Right cardiac atrium (tissue), 5 donors: ENCODE data around the gene DAD1. TPM values are rescaled to one million over a fixed set of nuclear protein-coding genes. Genes with fewer than 3 reads are reported as not detected.
"Not testable (repeated sequence)": the region's sequence is repeated elsewhere in the genome, so short reads cannot be mapped to it uniquely, and the experiment has no call there.

ENCODE experiments used
- ATAC-seq, 2 donors: fragments of 200-7000 bp; cut with Tn5 transposase; one replicate each; pipeline versions ENCODE4 v1.8.0 to v1.9.1; 2020; ENCODE audit warnings: moderate library complexity in 2 of 2, mild to moderate bottlenecking in 1 of 2
- DNase-seq, 3 donors: peaks; one replicate each; pipeline ENCODE4 v3.0.0-alpha.2; 2020
- H3K27ac ChIP-seq: one replicate; pipeline ENCODE4 v1.5.1; 2013; ENCODE audit warnings: mild to moderate bottlenecking, low read length, control low read depth, moderate library complexity
- H3K27me3 ChIP-seq: one replicate; pipeline ENCODE4 v1.6.1; 2013; ENCODE audit not compliant: control insufficient read depth, insufficient read depth
- H3K4me1 ChIP-seq: one replicate; pipeline ENCODE4 v1.6.1; 2013; ENCODE audit warnings: low read length; ENCODE audit not compliant: control insufficient read depth, insufficient read depth
- H3K4me3 ChIP-seq: one replicate; pipeline ENCODE4 v1.5.1; 2013; ENCODE audit warnings: low read length, control low read depth
- H3K9me3 ChIP-seq: one replicate; pipeline ENCODE4 v1.6.1; 2013; ENCODE audit warnings: low read length; ENCODE audit not compliant: control insufficient read depth
- WGBS: extraction: QIAGEN DNeasy Blood & Tissue Kit; methylation state at CpG from one replicate; pipeline ENCODE4 v1.1.7; 2013; 5-methylcytosine and 5-hydroxymethylcytosine counted together
- intact Hi-C, 4 donors: fragments of 100-400 bp; cut with DNase I; formaldehyde crosslinking; loops; one replicate each; pipeline versions ENCODE4 v1.11.0 to v1.14.0; 2022 to 2023
- long read RNA-seq, 4 donors: library from polyadenylated mRNA; unstranded; transcript quantifications; one replicate each; pipeline ENCODE4 v2.0.0, GENCODE V29; 2020 to 2021
- polyA plus RNA-seq: library from polyadenylated mRNA; stranded (reverse); fragments of 200-250 nt; gene quantifications from one replicate; pipeline ENCODE4 v1.2.3, GENCODE V29; 2013
- total RNA-seq, 4 donors: library from RNA; stranded (reverse); fragmentation: NEBNext Ultra II Directional; extraction: Animal tissue kit (Norgen Biotek cat#: 25700); gene quantifications; one replicate each; pipeline ENCODE4 v1.2.1, GENCODE V29; 2021
- donor health status: healthy with polysubstance abuse.
- donor health status: DM: no; HTN: yes; CAD: no.
- donor health status: DM: no; HTN: no; CAD: no.
- donor health status: DM: no; HTN: yes; CAD: no; lungs with severe emphysema.
- donor health status: DM: yes; HTN: yes; CAD: no.

DAD1 gene
- total RNA-seq = 100 to 1,000 TPM; 122 to 168 (median 158) TPM
- polyA plus RNA-seq = 220 TPM
- long read RNA-seq, donor 1, transcript DAD1-201 (3 exons, 731 nt) = major isoform, 69 of 75 reads
- long read RNA-seq, donor 1, partial matches to known transcripts = 4 of 75 reads
- long read RNA-seq, donor 1, other reads (novel, unspliced or antisense) = 2 of 75 reads
- long read RNA-seq, donor 2, transcript DAD1-201 (3 exons, 731 nt) = major isoform, 63 of 67 reads
- long read RNA-seq, donor 2, partial matches to known transcripts = 3 of 67 reads
- long read RNA-seq, donor 2, other reads (novel, unspliced or antisense) = 1 of 67 reads
- long read RNA-seq, donor 3, transcript DAD1-201 (3 exons, 731 nt) = major isoform, 29 of 33 reads
- long read RNA-seq, donor 3, partial matches to known transcripts = 2 of 33 reads
- long read RNA-seq, donor 3, other reads (novel, unspliced or antisense) = 2 of 33 reads
- long read RNA-seq, donor 4, transcript DAD1-201 (3 exons, 731 nt) = major isoform, 33 of 34 reads
- long read RNA-seq, donor 4, partial matches to known transcripts = 1 of 34 reads
- long read RNA-seq, donor 4, other reads (novel, unspliced or antisense) = 0 of 34 reads

DNA sequence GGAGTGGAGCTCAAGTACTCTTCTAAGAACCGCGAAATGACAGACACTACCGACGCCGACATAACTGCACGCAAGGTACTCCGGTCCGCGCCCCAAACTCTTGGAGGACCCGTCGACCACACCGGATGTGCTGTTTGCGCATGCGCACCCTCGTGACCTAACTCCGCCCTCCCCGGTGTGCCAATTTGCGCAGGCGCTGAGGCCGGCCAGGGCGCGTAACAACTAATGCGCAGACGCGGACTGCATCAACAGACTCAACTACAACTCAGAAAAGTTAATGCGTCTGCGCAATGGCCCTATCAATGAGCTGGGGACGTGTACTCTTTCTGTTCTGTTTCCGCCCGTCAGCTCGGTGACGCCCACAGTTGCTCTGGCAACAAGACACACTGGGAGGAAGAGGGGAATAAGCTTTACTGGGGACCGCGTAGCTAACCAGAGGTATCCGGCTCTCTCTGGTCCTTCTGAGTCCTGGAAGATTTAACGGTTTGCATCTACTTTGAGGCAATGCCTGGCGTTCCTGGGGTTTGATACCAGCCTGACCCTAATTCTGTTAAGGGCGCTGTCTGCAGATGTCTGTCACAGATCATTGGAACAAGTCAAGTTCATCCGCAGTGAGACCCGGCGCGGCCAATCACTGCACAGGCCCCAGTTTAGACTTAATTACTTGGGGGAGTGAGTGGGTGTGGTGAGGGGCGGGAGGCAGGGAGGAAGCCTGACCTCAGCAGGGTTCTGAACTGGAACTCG, at the start of gene DAD1:
Gene DAD1 (minus strand): TSS at position 129 of the 744 bp plus-strand sequence. CDS start 67 bp downstream, at position 62.
- Histone ChIP-seq H3K9me3 (no peaks in the 10 kb centered on the region), H3K4me1 (no peaks in the 10 kb centered on the region), H3K27ac (peak within 1 kb of the TSS; percentile 96), H3K27me3 (no peaks in the 10 kb centered on the region), H3K4me3 (peak within 1 kb of the TSS; percentile 91)
- ATAC-seq = peak; percentile 99 to 100
- DNase-seq = peak; percentile 98 to 99 (median 99)
- WGBS = under 1% methylated on average over 44 of the region's 44 CpGs
- intact Hi-C loops = no loop called here

GRCh38 chr14:22635980-22636379, 47.0 kb upstream of the DAD1 start:
- 68% methylated on average over 1 of the region's 1 CpG for WGBS
- H3K9me3 ChIP-seq, H3K4me3 ChIP-seq, intact Hi-C loops, H3K4me1 ChIP-seq, ATAC-seq, H3K27me3 ChIP-seq, DNase-seq, H3K27ac ChIP-seq: not testable (repeated sequence)

DNA sequence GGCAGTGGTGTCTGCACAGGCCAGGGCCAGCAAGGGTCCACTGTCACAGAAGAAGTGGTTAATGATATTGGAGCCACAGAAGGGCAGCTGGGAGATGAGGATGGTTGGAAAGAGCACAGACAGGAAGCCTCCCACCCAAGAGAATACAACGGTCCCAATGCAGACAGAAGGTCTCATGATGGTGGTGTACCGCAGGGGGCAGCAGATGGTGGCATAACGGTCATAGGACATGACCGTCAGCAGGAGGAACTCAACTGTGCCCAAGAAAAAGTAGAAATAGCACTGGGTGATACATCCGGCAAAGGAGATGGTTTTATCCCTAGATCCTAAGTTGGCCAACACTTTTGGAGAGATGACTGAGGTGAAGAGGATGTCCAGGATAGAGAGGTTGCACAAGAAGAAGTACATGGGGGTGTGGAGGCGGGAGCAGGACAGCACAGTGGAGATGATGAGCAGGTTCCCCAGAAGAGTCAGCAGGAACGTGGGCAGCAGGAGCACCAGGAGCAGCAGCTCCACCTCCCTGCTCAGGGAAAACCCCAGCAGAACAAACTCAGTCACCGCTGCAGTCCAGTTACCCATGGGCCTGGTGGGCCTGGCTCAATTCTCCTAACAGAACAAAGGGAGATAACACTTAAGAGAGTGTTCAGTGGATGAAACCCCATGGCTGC, 45.3 kb upstream of the DAD1 start:
- ATAC-seq (no peak), DNase-seq (no peak)
- WGBS = 86% methylated on average over 8 of the region's 8 CpGs
- intact Hi-C loops = no loop called here
- Histone ChIP-seq H3K4me1 (no peaks in the 10 kb centered on the region), H3K4me3 (no peak overlapping the region), H3K27me3 (no peaks in the 10 kb centered on the region), H3K27ac (no peak overlapping the region), H3K9me3 (no peaks in the 10 kb centered on the region)

- 69% methylated on average over 2 of the region's 2 CpGs for WGBS
- H3K9me3 ChIP-seq = no peaks in the 10 kb centered on the region
- ATAC-seq (no peak), DNase-seq (no peak)
- no peaks in the 10 kb centered on the region for H3K4me1 ChIP-seq
- intact Hi-C loops = no loop called here
- no peak overlapping the region for H3K4me3 ChIP-seq
- no peaks in the 10 kb centered on the region for H3K27me3 ChIP-seq
- H3K27ac ChIP-seq = no peak overlapping the region
Measured at GRCh38 chr14:22630486-22630885, 41.5 kb upstream of the DAD1 start.

DNA sequence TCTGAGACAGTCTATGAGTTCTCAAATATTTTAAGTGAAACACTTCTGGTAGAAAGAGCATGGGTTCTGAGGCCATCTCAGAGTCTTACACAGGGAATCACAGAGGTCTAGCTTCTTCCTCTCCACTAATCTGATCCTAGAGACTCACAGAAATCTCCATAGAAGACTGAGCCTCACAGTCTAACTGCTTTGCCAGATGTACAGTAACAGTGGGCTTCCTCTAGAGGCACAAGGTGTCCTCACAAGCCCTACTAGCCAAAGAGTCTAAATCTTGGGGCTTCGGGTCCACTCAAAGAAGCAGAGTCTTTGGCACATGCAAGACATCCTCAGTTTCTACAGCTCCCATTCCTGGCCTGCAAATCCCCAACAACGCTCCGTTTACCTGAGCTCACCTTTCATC, 41.0 kb upstream of the DAD1 start:
- Histone ChIP-seq H3K9me3 (no peaks in the 10 kb centered on the region), H3K27ac (no peak overlapping the region), H3K4me3 (no peak overlapping the region), H3K27me3 (no peaks in the 10 kb centered on the region), H3K4me1 (no peaks in the 10 kb centered on the region)
- WGBS = 99% methylated on average over 3 of the region's 3 CpGs
- intact Hi-C loops = no loop called here
- ATAC-seq (no peak), DNase-seq (no peak)

DNA sequence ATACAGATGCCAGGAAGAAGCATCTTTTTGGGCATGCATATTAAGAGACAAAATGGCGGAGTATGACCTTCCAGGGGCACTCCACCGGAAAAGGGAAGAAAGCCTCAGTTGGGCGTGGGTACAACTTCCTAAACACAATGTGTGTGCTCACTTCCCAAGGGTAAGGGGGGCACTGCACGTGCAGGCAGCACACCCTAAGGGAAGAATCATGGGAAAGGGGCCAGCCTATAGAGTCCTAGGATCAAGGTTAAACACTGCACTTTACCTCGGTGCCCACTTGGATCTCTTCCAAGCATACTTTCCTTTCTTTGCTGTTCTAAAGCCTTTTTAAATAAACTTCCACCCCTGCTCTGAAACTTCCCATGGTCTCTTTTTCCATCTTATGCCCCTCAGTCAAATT, 40.3 kb upstream of the DAD1 start:
- WGBS = 67% methylated on average over 5 of the region's 5 CpGs
- no peak for DNase-seq
- Histone ChIP-seq H3K27me3 (no peaks in the 10 kb centered on the region), H3K27ac (no peak overlapping the region), H3K4me3 (no peak overlapping the region), H3K9me3 (no peaks in the 10 kb centered on the region), H3K4me1 (no peaks in the 10 kb centered on the region)
- ATAC-seq = no peak
- intact Hi-C loops = no loop called here

GRCh38 chr14:22627506-22628263, 38.7 kb upstream of the DAD1 start:
- H3K27ac ChIP-seq = no peak overlapping the region
- ATAC-seq (no peak), DNase-seq (no peak)
- H3K4me1 ChIP-seq = no peaks in the 10 kb centered on the region
- H3K9me3 ChIP-seq = no peaks in the 10 kb centered on the region
- 83% methylated on average over 7 of the region's 7 CpGs for WGBS
- H3K4me3 ChIP-seq = no peak overlapping the region
- intact Hi-C loops = no loop called here
- no peaks in the 10 kb centered on the region for H3K27me3 ChIP-seq

GRCh38 chr14:22626590-22626989, 37.6 kb upstream of the DAD1 start:
- no peak overlapping the region for H3K27ac ChIP-seq
- no peaks in the 10 kb centered on the region for H3K9me3 ChIP-seq
- 87% methylated on average over 6 of the region's 6 CpGs for WGBS
- H3K4me3 ChIP-seq = no peak overlapping the region
- intact Hi-C loops = no loop called here
- ATAC-seq (no peak), DNase-seq (no peak)
- no peaks in the 10 kb centered on the region for H3K27me3 ChIP-seq
- no peaks in the 10 kb centered on the region for H3K4me1 ChIP-seq

GRCh38 chr14:22623047-22623446, 34.0 kb upstream of the DAD1 start:
- DNase-seq (no peak), ATAC-seq (no peak)
- intact Hi-C loops = no loop called here
- H3K27ac ChIP-seq = no peak overlapping the region
- 9% methylated on average over 2 of the region's 2 CpGs for WGBS
- no peak overlapping the region for H3K4me3 ChIP-seq
- no peaks in the 10 kb centered on the region for H3K4me1 ChIP-seq
- H3K27me3 ChIP-seq = no peaks in the 10 kb centered on the region
- no peaks in the 10 kb centered on the region for H3K9me3 ChIP-seq

GRCh38 chr14:22622255-22622654, 33.2 kb upstream of the DAD1 start:
- no peak for DNase-seq
- WGBS = 82% methylated on average over 2 of the region's 2 CpGs
- intact Hi-C loops = no loop called here

More at GRCh38 chr14:22622255-22622654, 33.2 kb upstream of the DAD1 start:
- ATAC-seq = no peak
- Histone ChIP-seq H3K27ac (no peak overlapping the region), H3K4me1 (no peaks in the 10 kb centered on the region), H3K4me3 (no peak overlapping the region), H3K27me3 (no peaks in the 10 kb centered on the region), H3K9me3 (no peaks in the 10 kb centered on the region)
